GM23248 (cell line): ENCODE results near the gene FIGNL1. TPM values are rescaled to one million over a fixed set of nuclear protein-coding genes. Genes with fewer than 3 reads are reported as not detected.

Experiments used
- DNase-seq: peaks from one replicate; pipeline ENCODE4 v3.0.0-alpha.2; 2015
- H2AFZ ChIP-seq: fragments of 200-600 bp; sonication (generic); 2 replicates; pipeline ENCODE4 v1.6.1; 2016; ENCODE audit warnings: antibody characterized with exemption
- H3F3A ChIP-seq: fragments of 200-600 bp; sonication (generic); 2 replicates; pipeline ENCODE4 v1.6.1; 2016; ENCODE audit warnings: mild to moderate bottlenecking, antibody characterized with exemption, mixed run types; ENCODE audit not compliant: insufficient read depth
- H3K27ac ChIP-seq: fragments of 200-600 bp; sonication (generic); 2 replicates; pipeline ENCODE4 v1.5.1; 2016; ENCODE audit warnings: mild to moderate bottlenecking
- H3K27me3 ChIP-seq: fragments of 200-600 bp; sonication (generic); replicated peaks from 2 replicates; pipeline ENCODE4 v1.6.1; 2016; ENCODE audit warnings: mild to moderate bottlenecking; ENCODE audit not compliant: insufficient read depth
- H3K36me3 ChIP-seq: fragments of 200-600 bp; sonication (generic); 2 replicates; pipeline ENCODE4 v1.6.1; 2016; ENCODE audit warnings: low read depth, mild to moderate bottlenecking
- H3K4me1 ChIP-seq: fragments of 200-600 bp; sonication (generic); 2 replicates; pipeline ENCODE4 v1.6.1; 2016; ENCODE audit warnings: mild to moderate bottlenecking; ENCODE audit not compliant: insufficient read depth
- H3K4me2 ChIP-seq: fragments of 200-600 bp; sonication (generic); one replicate; pipeline ENCODE4 v1.6.1; 2016; ENCODE audit warnings: mild to moderate bottlenecking; ENCODE audit not compliant: unreplicated experiment
- H3K4me3 ChIP-seq: fragments of 200-600 bp; sonication (generic); 2 replicates; pipeline ENCODE4 v1.5.1; 2016; ENCODE audit warnings: mild to moderate bottlenecking
- H3K79me2 ChIP-seq: fragments of 200-600 bp; sonication (generic); 2 replicates; pipeline ENCODE4 v1.6.1; 2016; ENCODE audit warnings: mild to moderate bottlenecking; ENCODE audit not compliant: insufficient read depth
- H3K9ac ChIP-seq: fragments of 200-600 bp; sonication (generic); 2 replicates; pipeline ENCODE4 v1.6.1; 2016; ENCODE audit warnings: mild to moderate bottlenecking
- H3K9me2 ChIP-seq: fragments of 200-600 bp; sonication (generic); 2 replicates; pipeline ENCODE4 v1.6.1; 2016; ENCODE audit warnings: mixed run types, mild to moderate bottlenecking, moderate library complexity; ENCODE audit not compliant: insufficient read depth
- H3K9me3 ChIP-seq: fragments of 200-600 bp; sonication (generic); one replicate; pipeline ENCODE4 v1.6.1; 2017; ENCODE audit warnings: low read depth
- H4K20me1 ChIP-seq: fragments of 200-600 bp; sonication (generic); 2 replicates; pipeline ENCODE4 v1.6.0; 2016; ENCODE audit not compliant: insufficient read depth
- EZH2 ChIP-seq: fragments of 200-600 bp; sonication (generic); IDR thresholded peaks from 2 replicates; pipeline ENCODE4 v1.6.1; 2018; ENCODE audit warnings: antibody characterized with exemption, mild to moderate bottlenecking; ENCODE audit not compliant: insufficient read depth, poor library complexity, severe bottlenecking
- EZH2phosphoT487 ChIP-seq: fragments of 200-600 bp; sonication (generic); IDR thresholded peaks from 2 replicates; pipeline ENCODE4 v1.6.1; 2018; ENCODE audit warnings: antibody characterized with exemption, moderate library complexity, mild to moderate bottlenecking, low read depth; ENCODE audit not compliant: insufficient read depth
- WGBS, 2 experiments: methylation state at CpG; one replicate each; pipeline ENCODE4 v1.1.6; 2015 to 2017; ENCODE audit warnings: low lambda C conversion rate in 2 of 2, low coverage in 1 of 2; ENCODE audit errors: missing lambda C conversion rate in 2 of 2; 5-methylcytosine and 5-hydroxymethylcytosine counted together
- in situ Hi-C: fragments of 300-500 bp; cut with MboI; formaldehyde crosslinking; loops from 2 replicates; pipeline ENCODE4 v1.15.0; 2020
- polyA plus RNA-seq: library from polyadenylated mRNA; unstranded; fragments of >200 nt; fragmentation: Nextera tagmentation; extraction: Ambion mirVana; gene quantifications from 2 replicates; pipeline ENCODE4 v1.2.1, GENCODE V29; 2016
- total RNA-seq: library from RNA; depleted of rRNA; stranded (reverse); fragments of >200 nt; shearing (Covaris generic); gene quantifications from 2 replicates; pipeline ENCODE4 v1.2.3, GENCODE V29; 2014

Gene FIGNL1
- total and polyA plus RNA-seq, 2 experiments from 2014 or later: 8.4 to 20.2 TPM

DNA sequence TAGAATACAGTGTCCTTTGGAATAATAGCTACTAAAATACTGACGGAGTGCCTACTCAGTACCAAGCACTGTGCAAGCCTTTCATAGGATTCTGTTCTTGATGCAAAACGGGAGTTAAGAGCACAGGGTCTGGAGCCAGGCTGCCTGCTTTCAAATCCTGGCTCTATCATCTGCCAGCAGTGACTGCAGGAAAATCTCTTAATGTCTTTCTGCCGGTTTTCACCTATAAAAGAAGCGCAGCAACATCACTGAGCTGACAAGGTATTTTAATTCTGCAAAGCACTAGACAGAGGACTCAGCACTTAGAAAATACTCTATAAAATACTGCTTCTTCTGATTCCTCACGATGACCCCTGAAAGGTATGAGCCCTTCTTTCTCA is 659 bp downstream of the FIGNL1 start:
- in situ Hi-C loops: no loop called here
- Histone ChIP-seq H3K4me2 (peak overlapping the region; percentile 93), H3F3A (peaks cover 19% of the 10 kb centered on the region), H3K4me3 (peak overlapping the region; percentile 86), H3K9ac (peak overlapping the region; percentile 83), H3K4me1 (peaks cover 14% of the 10 kb centered on the region), H4K20me1 (no peaks in the 10 kb centered on the region), H3K9me3 (no peaks in the 10 kb centered on the region), H3K9me2 (no peaks in the 10 kb centered on the region), H3K79me2 (no peaks in the 10 kb centered on the region), H3K27me3 (no peaks in the 10 kb centered on the region; the same call in 1 of the 2 replicates), H3K27ac (no peak overlapping the region), H2AFZ (peak overlapping the region; percentile 99), H3K36me3 (no peaks in the 10 kb centered on the region)
- WGBS, 2 experiments: 5 to 7% methylated on average over 5 of the region's 5 CpGs
- no peak for DNase-seq
- TF ChIP-seq EZH2phosphoT487: no peak
- TF ChIP-seq EZH2: no peak

DNA sequence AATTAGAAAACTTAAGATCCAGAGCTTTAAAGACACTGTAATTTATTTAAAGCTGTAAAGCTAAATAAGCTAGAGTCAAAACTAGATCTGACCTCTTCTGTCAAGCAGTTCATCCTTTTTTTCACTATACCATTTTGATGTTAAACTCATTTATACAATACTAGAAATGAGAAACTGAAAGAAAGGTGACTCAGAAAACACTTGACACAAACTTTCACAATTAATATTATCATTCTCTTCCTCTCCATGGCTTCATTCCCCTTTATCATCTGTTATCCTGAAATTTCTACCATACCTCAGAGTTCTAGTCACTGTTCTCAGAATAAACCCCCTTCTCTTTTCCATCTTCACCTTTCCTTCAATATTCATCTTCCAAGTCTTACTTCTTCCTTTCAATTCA is 1.3 kb downstream of the FIGNL1 start:
- no peak overlapping the region for H3K9ac ChIP-seq
- in situ Hi-C loops: no loop called here

DNA sequence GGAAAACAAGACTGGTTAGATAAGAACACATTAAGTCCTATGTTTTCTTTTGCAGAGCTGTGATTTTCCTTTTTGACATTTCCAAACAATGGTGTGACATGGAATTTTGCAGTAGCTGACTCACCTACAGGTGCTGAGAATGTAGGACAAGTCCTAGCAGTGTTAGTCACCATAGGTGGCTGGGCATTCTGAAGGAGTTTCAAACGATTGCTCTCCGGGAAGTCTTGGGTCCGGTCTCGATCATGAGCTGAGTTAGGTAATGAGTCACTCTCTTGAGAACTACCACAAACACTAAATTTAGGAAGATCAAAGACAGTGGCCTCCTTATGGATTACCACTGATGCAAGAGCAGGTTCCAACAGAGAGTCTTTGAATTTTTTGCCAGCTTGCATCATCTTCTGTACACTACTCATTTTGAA is 3.6 kb downstream of the FIGNL1 start:
- 0% methylated on average over 4 of the region's 4 CpGs for WGBS, 2 experiments
- Histone ChIP-seq H3K9me3 (no peaks in the 10 kb centered on the region), H3K4me2 (peak overlapping the region; percentile 15), H3K4me3 (no peak overlapping the region), H3K79me2 (no peaks in the 10 kb centered on the region), H3K9me2 (no peaks in the 10 kb centered on the region), H3K4me1 (peaks cover 14% of the 10 kb centered on the region), H3F3A (peaks cover 19% of the 10 kb centered on the region), H3K27ac (peak overlapping the region; percentile 18; the same call in 1 of the 2 replicates), H3K9ac (no peak overlapping the region), H2AFZ (no peak overlapping the region), H3K27me3 (no peaks in the 10 kb centered on the region), H4K20me1 (no peaks in the 10 kb centered on the region), H3K36me3 (0 out of 2 replicates have a peak, but pooled peaks cover 3% of the 10 kb centered on the region)
- in situ Hi-C loops: no loop called here
- peak; percentile 82 for DNase-seq
- TF ChIP-seq EZH2 (no peak), EZH2phosphoT487 (no peak)

More for the DNA sequence above, 1.3 kb downstream of the FIGNL1 start:
- Histone ChIP-seq H3K27ac (no peak overlapping the region), H3K27me3 (no peaks in the 10 kb centered on the region; the same call in 1 of the 2 replicates), H2AFZ (no peak overlapping the region), H3K36me3 (0 out of 2 replicates have a peak, but pooled peaks cover under 1% of the 10 kb centered on the region), H3K4me1 (peaks cover 14% of the 10 kb centered on the region), H3F3A (peaks cover 19% of the 10 kb centered on the region), H3K79me2 (no peaks in the 10 kb centered on the region), H3K4me2 (no peak overlapping the region), H4K20me1 (no peaks in the 10 kb centered on the region), H3K4me3 (no peak overlapping the region), H3K9me3 (no peaks in the 10 kb centered on the region), H3K9me2 (no peaks in the 10 kb centered on the region)
- no peak for DNase-seq
- no peak for TF ChIP-seq EZH2phosphoT487
- no peak for TF ChIP-seq EZH2

DNA sequence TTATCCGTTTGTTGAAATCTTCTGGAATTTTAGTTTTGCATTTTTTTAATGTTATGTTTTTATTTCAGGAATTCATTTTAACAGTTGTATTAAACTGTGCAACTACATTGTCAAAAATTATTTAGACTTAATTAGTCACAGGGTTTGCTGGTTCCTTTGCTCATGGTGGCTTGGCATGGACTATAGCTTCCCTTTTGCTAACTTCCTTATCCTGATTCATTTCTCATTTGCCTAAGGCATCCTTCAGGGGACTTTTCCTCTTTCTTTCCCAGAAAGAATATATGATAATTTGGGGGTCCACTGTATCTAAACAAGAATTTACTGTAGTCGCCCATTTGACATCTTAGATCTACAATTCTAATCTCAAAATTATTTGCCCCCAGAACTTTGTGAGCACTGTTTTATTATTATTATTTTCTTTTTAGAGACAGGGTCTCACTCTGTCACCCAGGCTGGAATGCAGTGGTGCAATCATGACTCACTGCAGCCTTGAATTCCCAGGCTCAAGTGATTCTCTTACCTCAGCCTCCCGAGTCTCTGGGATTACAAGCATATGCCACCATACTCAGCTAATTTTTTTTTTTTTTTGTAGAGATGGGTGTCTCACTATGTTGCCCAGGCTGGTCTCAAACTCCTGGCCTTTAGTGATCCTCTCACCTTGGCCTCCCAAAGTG is 13.9 kb downstream of the FIGNL1 start:
- H3K79me2 ChIP-seq: no peaks in the 10 kb centered on the region
- H3K4me3 ChIP-seq: no peak overlapping the region
- no peak overlapping the region for H2AFZ ChIP-seq
- H4K20me1 ChIP-seq: no peaks in the 10 kb centered on the region
- peak overlapping the region; percentile 39 for H3K4me2 ChIP-seq
- H3K9me2 ChIP-seq: no peaks in the 10 kb centered on the region
- H3K9me3 ChIP-seq: no peaks in the 10 kb centered on the region
- DNase-seq: peak; percentile 81
- in situ Hi-C loops: no loop called here
- 19% methylated on average over 3 of the region's 3 CpGs for whole genome bisulfite sequencing, 2 experiments
- peaks cover 18% of the 10 kb centered on the region for H3K4me1 ChIP-seq
- H3F3A ChIP-seq: peaks cover 16% of the 10 kb centered on the region
- no peaks in the 10 kb centered on the region for H3K36me3 ChIP-seq
- no peaks in the 10 kb centered on the region for H3K27me3 ChIP-seq
- TF ChIP-seq EZH2phosphoT487: no peak
- TF ChIP-seq EZH2: no peak
- peak overlapping the region; percentile 84 for H3K27ac ChIP-seq
- H3K9ac ChIP-seq: peak overlapping the region; percentile 45
